ENCODE measurements around the gene TNP2. TPM values are rescaled to one million over a fixed set of nuclear protein-coding genes. Genes with fewer than 3 reads are reported as not detected.
A peak's percentile ranks its signal among the peaks of the same experiment; 100 is the strongest.

TNP2 gene
- total and polyA plus RNA-seq, 9 of the 15 experiments (the other 6 are each of a cell fraction or from before 2014, with no cell fraction given) = not detected

DNA sequence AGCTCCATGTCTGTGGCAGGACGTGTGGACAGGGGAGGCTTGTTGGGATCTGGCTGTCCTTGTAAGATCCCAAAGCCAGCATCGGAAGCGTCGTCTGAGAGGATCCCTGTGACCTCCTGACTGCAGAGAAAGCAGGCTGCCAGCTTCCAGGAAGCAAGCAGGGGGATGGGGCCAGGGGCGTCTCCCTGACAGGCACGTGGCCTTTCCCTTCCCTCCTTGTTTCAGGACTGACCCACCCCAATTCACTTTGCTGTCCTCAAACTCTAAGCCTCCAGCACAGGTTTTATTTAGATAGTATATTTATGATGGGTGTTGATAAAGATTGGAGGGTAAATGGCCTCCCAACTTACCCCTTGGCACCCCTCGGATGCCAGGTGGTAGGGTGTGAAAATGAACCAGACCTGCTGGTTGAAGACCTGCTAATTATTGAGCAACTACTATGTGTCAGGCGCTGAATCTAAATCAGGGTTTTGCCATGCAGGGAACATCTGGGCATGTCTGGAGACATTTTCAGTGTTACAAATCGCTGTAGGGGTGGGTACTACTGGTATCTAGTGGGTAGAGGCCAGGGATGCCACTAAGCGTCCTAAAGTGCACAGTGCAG, 37.7 kb downstream of the TNP2 start (continued):
- TF ChIP-seq, protein P1, sequence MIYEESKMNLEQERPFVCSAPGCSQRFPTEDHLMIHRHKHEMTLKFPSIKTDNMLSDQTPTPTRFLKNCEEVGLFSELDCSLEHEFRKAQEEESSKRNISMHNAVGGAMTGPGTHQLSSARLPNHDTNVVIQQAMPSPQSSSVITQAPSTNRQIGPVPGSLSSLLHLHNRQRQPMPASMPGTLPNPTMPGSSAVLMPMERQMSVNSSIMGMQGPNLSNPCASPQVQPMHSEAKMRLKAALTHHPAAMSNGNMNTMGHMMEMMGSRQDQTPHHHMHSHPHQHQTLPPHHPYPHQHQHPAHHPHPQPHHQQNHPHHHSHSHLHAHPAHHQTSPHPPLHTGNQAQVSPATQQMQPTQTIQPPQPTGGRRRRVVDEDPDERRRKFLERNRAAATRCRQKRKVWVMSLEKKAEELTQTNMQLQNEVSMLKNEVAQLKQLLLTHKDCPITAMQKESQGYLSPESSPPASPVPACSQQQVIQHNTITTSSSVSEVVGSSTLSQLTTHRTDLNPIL (CRISPR knock-in tag; IDR thresholded peaks at IDR 0.05) = no peak
- TF ChIP-seq EZH2 (IDR thresholded peaks at IDR 0.05; ENCODE audit: borderline replicate concordance, low read depth, low read length) (no peak), ZNF224 (CRISPR knock-in tag; IDR thresholded peaks at IDR 0.05) (no peak), HNRNPUL1 (IDR thresholded peaks at IDR 0.05; ENCODE audit: low read length) (no peak), RBFOX2 (IDR thresholded peaks at IDR 0.05; ENCODE audit: low read depth, low read length) (no peak), MYC (IDR thresholded peaks at IDR 0.05; ENCODE audit: low read depth, low read length) (peak; percentile 52; the same call in 1 of the 2 replicates), MYC (CRISPR knock-in tag; IDR thresholded peaks at IDR 0.05; ENCODE audit: borderline replicate concordance, low read depth) (no peak), ZFP36 (IDR thresholded peaks at IDR 0.05; ENCODE audit: low read depth, low read length, partially characterized antibody) (no peak), ZNF780A (CRISPR knock-in tag; IDR thresholded peaks at IDR 0.05) (no peak), PCBP1 (IDR thresholded peaks at IDR 0.05; ENCODE audit: low read depth, low read length, poor library complexity, severe bottlenecking) (no peak), BHLHE40 (IDR thresholded peaks at IDR 0.05; ENCODE audit: low read length) (0 out of 2 replicates have a peak, but pooled peaks have one; percentile 38), ETS2 (tag; IDR thresholded peaks at IDR 0.05; ENCODE audit: borderline replicate concordance, poor library complexity, severe bottlenecking) (no peak), SP2 (IDR thresholded peaks at IDR 0.05; ENCODE audit: extremely low read depth, low read depth, low read length, poor library complexity, severe bottlenecking) (no peak), CEBPB (tag; IDR thresholded peaks at IDR 0.05) (peak; percentile 23; the same call in 1 of the 2 replicates), DMBX1 (CRISPR knock-in tag; IDR thresholded peaks at IDR 0.05; ENCODE audit: borderline replicate concordance) (peak; percentile 68)
- TF ChIP-seq, protein P2, sequence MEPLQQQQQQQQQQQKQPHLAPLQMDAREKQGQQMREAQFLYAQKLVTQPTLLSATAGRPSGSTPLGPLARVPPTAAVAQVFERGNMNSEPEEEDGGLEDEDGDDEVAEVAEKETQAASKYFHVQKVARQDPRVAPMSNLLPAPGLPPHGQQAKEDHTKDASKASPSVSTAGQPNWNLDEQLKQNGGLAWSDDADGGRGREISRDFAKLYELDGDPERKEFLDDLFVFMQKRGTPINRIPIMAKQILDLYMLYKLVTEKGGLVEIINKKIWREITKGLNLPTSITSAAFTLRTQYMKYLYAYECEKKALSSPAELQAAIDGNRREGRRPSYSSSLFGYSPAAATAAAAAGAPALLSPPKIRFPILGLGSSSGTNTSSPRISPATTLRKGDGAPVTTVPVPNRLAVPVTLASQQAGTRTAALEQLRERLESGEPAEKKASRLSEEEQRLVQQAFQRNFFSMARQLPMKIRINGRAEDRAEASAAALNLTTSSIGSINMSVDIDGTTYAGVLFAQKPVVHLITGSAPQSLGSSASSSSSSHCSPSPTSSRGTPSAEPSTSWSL (CRISPR knock-in tag; IDR thresholded peaks at IDR 0.05; ENCODE audit: borderline replicate concordance) = no peak
- TF ChIP-seq, protein P3, sequence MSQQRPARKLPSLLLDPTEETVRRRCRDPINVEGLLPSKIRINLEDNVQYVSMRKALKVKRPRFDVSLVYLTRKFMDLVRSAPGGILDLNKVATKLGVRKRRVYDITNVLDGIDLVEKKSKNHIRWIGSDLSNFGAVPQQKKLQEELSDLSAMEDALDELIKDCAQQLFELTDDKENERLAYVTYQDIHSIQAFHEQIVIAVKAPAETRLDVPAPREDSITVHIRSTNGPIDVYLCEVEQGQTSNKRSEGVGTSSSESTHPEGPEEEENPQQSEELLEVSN (IDR thresholded peaks at IDR 0.05; ENCODE audit: borderline replicate concordance in 1 of 2, extremely low read depth in 1 of 2, insufficient read depth in 1 of 2, insufficient read length in 1 of 2, low read depth in 1 of 2, low read length in 1 of 2, poor library complexity in 1 of 2, severe bottlenecking in 1 of 2) = peak; percentile 83 to 91
- TF ChIP-seq, protein P4, sequence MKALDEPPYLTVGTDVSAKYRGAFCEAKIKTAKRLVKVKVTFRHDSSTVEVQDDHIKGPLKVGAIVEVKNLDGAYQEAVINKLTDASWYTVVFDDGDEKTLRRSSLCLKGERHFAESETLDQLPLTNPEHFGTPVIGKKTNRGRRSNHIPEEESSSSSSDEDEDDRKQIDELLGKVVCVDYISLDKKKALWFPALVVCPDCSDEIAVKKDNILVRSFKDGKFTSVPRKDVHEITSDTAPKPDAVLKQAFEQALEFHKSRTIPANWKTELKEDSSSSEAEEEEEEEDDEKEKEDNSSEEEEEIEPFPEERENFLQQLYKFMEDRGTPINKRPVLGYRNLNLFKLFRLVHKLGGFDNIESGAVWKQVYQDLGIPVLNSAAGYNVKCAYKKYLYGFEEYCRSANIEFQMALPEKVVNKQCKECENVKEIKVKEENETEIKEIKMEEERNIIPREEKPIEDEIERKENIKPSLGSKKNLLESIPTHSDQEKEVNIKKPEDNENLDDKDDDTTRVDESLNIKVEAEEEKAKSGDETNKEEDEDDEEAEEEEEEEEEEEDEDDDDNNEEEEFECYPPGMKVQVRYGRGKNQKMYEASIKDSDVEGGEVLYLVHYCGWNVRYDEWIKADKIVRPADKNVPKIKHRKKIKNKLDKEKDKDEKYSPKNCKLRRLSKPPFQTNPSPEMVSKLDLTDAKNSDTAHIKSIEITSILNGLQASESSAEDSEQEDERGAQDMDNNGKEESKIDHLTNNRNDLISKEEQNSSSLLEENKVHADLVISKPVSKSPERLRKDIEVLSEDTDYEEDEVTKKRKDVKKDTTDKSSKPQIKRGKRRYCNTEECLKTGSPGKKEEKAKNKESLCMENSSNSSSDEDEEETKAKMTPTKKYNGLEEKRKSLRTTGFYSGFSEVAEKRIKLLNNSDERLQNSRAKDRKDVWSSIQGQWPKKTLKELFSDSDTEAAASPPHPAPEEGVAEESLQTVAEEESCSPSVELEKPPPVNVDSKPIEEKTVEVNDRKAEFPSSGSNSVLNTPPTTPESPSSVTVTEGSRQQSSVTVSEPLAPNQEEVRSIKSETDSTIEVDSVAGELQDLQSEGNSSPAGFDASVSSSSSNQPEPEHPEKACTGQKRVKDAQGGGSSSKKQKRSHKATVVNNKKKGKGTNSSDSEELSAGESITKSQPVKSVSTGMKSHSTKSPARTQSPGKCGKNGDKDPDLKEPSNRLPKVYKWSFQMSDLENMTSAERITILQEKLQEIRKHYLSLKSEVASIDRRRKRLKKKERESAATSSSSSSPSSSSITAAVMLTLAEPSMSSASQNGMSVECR (CRISPR knock-in tag; IDR thresholded peaks at IDR 0.05) = no peak

Data from K562 (cell line).